ENCODE measurements around the gene CARD11. TPM values are rescaled to one million over a fixed set of nuclear protein-coding genes. Genes with fewer than 3 reads are reported as not detected.
"Not testable (repeated sequence)": the region's sequence is repeated elsewhere in the genome, so short reads cannot be mapped to it uniquely, and the experiment has no call there.

CARD11 gene
- total and polyA plus RNA-seq, 2 experiments from 2014 or later: 0.15 TPM; not detected in 1

GRCh38 chr7:2923291-2923781 is 120.3 kb downstream of the CARD11 start:
- DNase-seq (ENCODE audit: low read depth in 1 of 2, low spot score in 1 of 2): no peak
- H3K9me3 ChIP-seq (ENCODE audit: low read depth): no peaks in the 10 kb centered on the region
- no peaks in the 10 kb centered on the region for H3K4me1 ChIP-seq (ENCODE audit: low read depth)
- H3K4me3 ChIP-seq: no peak overlapping the region
- H3K27ac ChIP-seq: no peak overlapping the region
- no peaks in the 10 kb centered on the region for H3K27me3 ChIP-seq
- no peak for TF ChIP-seq CTCF (IDR thresholded peaks at IDR 0.05; ENCODE audit: low read depth, low read length)
- H3K36me3 ChIP-seq: no peaks in the 10 kb centered on the region

- DNase-seq (ENCODE audit: low read depth in 1 of 2, low spot score in 1 of 2): no peak
- no peak for TF ChIP-seq CTCF (IDR thresholded peaks at IDR 0.05; ENCODE audit: low read depth, low read length)
Measured at GRCh38 chr7:2922866-2923265, 120.8 kb downstream of the CARD11 start.

GRCh38 chr7:2922348-2922691 is 121.3 kb downstream of the CARD11 start:
- TF ChIP-seq CTCF (IDR thresholded peaks at IDR 0.05; ENCODE audit: low read depth, low read length): no peak
- H3K4me3 ChIP-seq: no peak overlapping the region
- no peaks in the 10 kb centered on the region for H3K36me3 ChIP-seq
- no peak overlapping the region for H3K27ac ChIP-seq
- H3K4me1 ChIP-seq (ENCODE audit: low read depth): no peaks in the 10 kb centered on the region
- no peaks in the 10 kb centered on the region for H3K27me3 ChIP-seq
- no peak for DNase-seq (ENCODE audit: low read depth in 1 of 2, low spot score in 1 of 2)
- H3K9me3 ChIP-seq (ENCODE audit: low read depth): no peaks in the 10 kb centered on the region

More at GRCh38 chr7:2922866-2923265, 120.8 kb downstream of the CARD11 start:
- Histone ChIP-seq H3K27me3 (no peaks in the 10 kb centered on the region), H3K4me3 (no peak overlapping the region), H3K27ac (no peak overlapping the region), H3K4me1 (ENCODE audit: low read depth) (no peaks in the 10 kb centered on the region), H3K36me3 (no peaks in the 10 kb centered on the region), H3K9me3 (ENCODE audit: low read depth) (no peaks in the 10 kb centered on the region)

- H3K4me3 ChIP-seq: no peak overlapping the region
- H3K4me1 ChIP-seq (ENCODE audit: low read depth): no peaks in the 10 kb centered on the region
- TF ChIP-seq CTCF (IDR thresholded peaks at IDR 0.05; ENCODE audit: low read depth, low read length): peak; percentile 41
- H3K27me3 ChIP-seq: no peaks in the 10 kb centered on the region
- H3K36me3 ChIP-seq: no peaks in the 10 kb centered on the region
- peak in 1 of 2 donors; percentile 47 for DNase-seq (ENCODE audit: low read depth in 1 of 2, low spot score in 1 of 2)
- H3K27ac ChIP-seq: no peak overlapping the region
- no peaks in the 10 kb centered on the region for H3K9me3 ChIP-seq (ENCODE audit: low read depth)
Measured at GRCh38 chr7:2921653-2922347, 121.9 kb downstream of the CARD11 start.

GRCh38 chr7:2920956-2921652 is 122.6 kb downstream of the CARD11 start:
- TF ChIP-seq CTCF (IDR thresholded peaks at IDR 0.05; ENCODE audit: low read depth, low read length): no peak
- no peak overlapping the region for H3K27ac ChIP-seq

GRCh38 chr7:2920480-2920879 is 123.2 kb downstream of the CARD11 start:
- H3K9me3 ChIP-seq (ENCODE audit: low read depth); H3K27ac ChIP-seq; H3K4me3 ChIP-seq; H3K4me1 ChIP-seq (ENCODE audit: low read depth); H3K36me3 ChIP-seq; DNase-seq (ENCODE audit: low read depth in 1 of 2, low spot score in 1 of 2); H3K27me3 ChIP-seq: not testable (repeated sequence)

More at GRCh38 chr7:2920956-2921652, 122.6 kb downstream of the CARD11 start:
- H3K27me3 ChIP-seq: no peaks in the 10 kb centered on the region
- H3K4me3 ChIP-seq: no peak overlapping the region
- peak in 1 of 2 donors; percentile 31 for DNase-seq (ENCODE audit: low read depth in 1 of 2, low spot score in 1 of 2)
- no peaks in the 10 kb centered on the region for H3K4me1 ChIP-seq (ENCODE audit: low read depth)
- H3K36me3 ChIP-seq: no peaks in the 10 kb centered on the region
- H3K9me3 ChIP-seq (ENCODE audit: low read depth): no peaks in the 10 kb centered on the region

All from cardiac muscle cell (in vitro differentiated cells and primary cell).